NCI-H526 treated with DMSO at 0.1 percent for 48 hours (cell line): ENCODE data around the gene ETV6.
A peak's percentile ranks its signal among the peaks of the same experiment; 100 is the strongest.
"Not testable (repeated sequence)": the region's sequence is repeated elsewhere in the genome, so short reads cannot be mapped to it uniquely, and the experiment has no call there.

Experiments used
- DNase-seq: peaks from one replicate; lab custom pipeline; 2025; lab: John Stamatoyannopoulos, UW

Gene ETV6

GRCh38 chr12:11649413-11650285 lies at the start of gene ETV6:
Gene ETV6, plus strand, starts transcription at chr12:11649674. Its CDS starts 454 bp downstream, at chr12:11650128.
- DNase-seq = peak; percentile 79

- DNase-seq = no peak
Observed at GRCh38 chr12:11600199-11600598, 49.3 kb upstream of the ETV6 start.

GRCh38 chr12:11601647-11602046 lies 47.8 kb upstream of the ETV6 start:
- DNase-seq = no peak

- no peak for DNase-seq
Observed at GRCh38 chr12:11607313-11608081, 42.0 kb upstream of the ETV6 start.

GRCh38 chr12:11609045-11609444 lies 40.4 kb upstream of the ETV6 start:
- DNase-seq = no peak

- DNase-seq = no peak
Observed at GRCh38 chr12:11615481-11615880, 34.0 kb upstream of the ETV6 start.

- no peak for DNase-seq
Observed at GRCh38 chr12:11618046-11618445, 31.4 kb upstream of the ETV6 start.

- no peak for DNase-seq
Observed at GRCh38 chr12:11621797-11622423, 27.6 kb upstream of the ETV6 start.

GRCh38 chr12:11622876-11623281 lies 26.6 kb upstream of the ETV6 start:
- DNase-seq = peak; percentile 83

GRCh38 chr12:11623382-11623781 lies 26.1 kb upstream of the ETV6 start:
- DNase-seq = no peak

- no peak for DNase-seq
Observed at GRCh38 chr12:11624116-11624515, 25.4 kb upstream of the ETV6 start.

GRCh38 chr12:11627709-11628108 lies 21.8 kb upstream of the ETV6 start:
- not testable (repeated sequence) for DNase-seq

- no peak for DNase-seq
Observed at GRCh38 chr12:11628353-11628752, 21.1 kb upstream of the ETV6 start.

- DNase-seq = no peak
Observed at GRCh38 chr12:11630046-11630706, 19.3 kb upstream of the ETV6 start.

GRCh38 chr12:11631288-11631687 lies 18.2 kb upstream of the ETV6 start:
- no peak for DNase-seq

GRCh38 chr12:11631881-11632280 lies 17.6 kb upstream of the ETV6 start:
- not testable (repeated sequence) for DNase-seq

- no peak for DNase-seq
Observed at GRCh38 chr12:11633968-11634367, 15.5 kb upstream of the ETV6 start.

GRCh38 chr12:11635341-11635740 lies 14.1 kb upstream of the ETV6 start:
- DNase-seq = no peak

- DNase-seq = no peak
Observed at GRCh38 chr12:11638315-11638916, 11.1 kb upstream of the ETV6 start.

- DNase-seq = no peak
Observed at GRCh38 chr12:11639454-11639853, 10.0 kb upstream of the ETV6 start.

GRCh38 chr12:11641522-11641921 lies 8.0 kb upstream of the ETV6 start:
- no peak for DNase-seq

- DNase-seq = no peak
Observed at GRCh38 chr12:11642785-11643184, 6.7 kb upstream of the ETV6 start.
